Suprapubic skin (tissue), 4 donors: ENCODE data around the gene PMVK.

Source experiments
- EP300 ChIP-seq: sonication (generic); formaldehyde crosslinking; IDR thresholded peaks from one replicate; pipeline ENCODE4 v1.6.1; 2017; ENCODE audit warnings: antibody characterized with exemption
- POLR2A ChIP-seq, 2 donors: fragments of 450-650 bp; IDR thresholded peaks; one replicate each; pipeline ENCODE4 v1.6.1; 2017; ENCODE audit warnings: antibody characterized with exemption in 2 of 2, mild to moderate bottlenecking in 2 of 2, moderate library complexity in 2 of 2
- POLR2AphosphoS5 ChIP-seq, 3 donors: sonication (generic); formaldehyde crosslinking; IDR thresholded peaks; one replicate each; pipeline ENCODE4 v1.6.1; 2017; ENCODE audit warnings: antibody characterized with exemption in 3 of 3
- TF ChIP-seq, protein P1 (sequence below), 2 donors: fragments of 200-600 bp in 1 of 2; fragments of 450-650 bp in 1 of 2; sonication (generic) in 1 of 2; IDR thresholded peaks; one replicate each; pipeline ENCODE4 v1.5.1; 2016 to 2019; ENCODE audit warnings: antibody characterized with exemption in 2 of 2, mild to moderate bottlenecking in 1 of 2, moderate library complexity in 1 of 2

DNA sequence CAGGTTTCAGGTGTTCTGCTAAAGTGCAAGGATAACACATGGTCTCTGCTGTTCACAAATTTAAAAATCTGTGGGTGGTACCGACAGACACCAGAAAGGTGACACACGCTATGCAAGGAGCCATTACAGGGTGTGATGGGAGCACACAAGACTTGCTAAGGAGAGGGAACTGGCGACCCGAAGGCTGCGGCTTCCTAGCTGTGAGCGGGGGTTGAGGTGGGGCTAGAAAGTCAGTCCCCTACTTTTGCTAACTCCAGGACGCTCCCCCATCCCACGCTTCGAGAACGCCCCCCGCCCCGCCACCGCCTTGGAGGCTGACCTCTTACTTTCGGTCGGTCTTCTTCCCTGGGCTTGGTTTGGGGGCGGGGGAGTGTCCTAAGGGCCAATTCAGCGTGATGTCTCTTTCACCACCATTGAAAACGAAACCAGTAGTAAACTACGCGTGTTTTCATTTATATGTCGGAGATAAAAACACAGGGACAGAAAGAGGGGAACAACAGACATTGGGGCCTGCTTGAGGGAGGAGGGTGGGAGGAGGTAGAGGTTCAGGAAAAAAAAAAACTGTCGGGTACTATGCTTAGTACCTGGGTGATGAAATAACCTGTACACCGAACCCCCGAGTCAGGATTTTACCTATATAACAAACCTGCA, 39.0 kb upstream of the PMVK start:
- TF ChIP-seq, protein P1, sequence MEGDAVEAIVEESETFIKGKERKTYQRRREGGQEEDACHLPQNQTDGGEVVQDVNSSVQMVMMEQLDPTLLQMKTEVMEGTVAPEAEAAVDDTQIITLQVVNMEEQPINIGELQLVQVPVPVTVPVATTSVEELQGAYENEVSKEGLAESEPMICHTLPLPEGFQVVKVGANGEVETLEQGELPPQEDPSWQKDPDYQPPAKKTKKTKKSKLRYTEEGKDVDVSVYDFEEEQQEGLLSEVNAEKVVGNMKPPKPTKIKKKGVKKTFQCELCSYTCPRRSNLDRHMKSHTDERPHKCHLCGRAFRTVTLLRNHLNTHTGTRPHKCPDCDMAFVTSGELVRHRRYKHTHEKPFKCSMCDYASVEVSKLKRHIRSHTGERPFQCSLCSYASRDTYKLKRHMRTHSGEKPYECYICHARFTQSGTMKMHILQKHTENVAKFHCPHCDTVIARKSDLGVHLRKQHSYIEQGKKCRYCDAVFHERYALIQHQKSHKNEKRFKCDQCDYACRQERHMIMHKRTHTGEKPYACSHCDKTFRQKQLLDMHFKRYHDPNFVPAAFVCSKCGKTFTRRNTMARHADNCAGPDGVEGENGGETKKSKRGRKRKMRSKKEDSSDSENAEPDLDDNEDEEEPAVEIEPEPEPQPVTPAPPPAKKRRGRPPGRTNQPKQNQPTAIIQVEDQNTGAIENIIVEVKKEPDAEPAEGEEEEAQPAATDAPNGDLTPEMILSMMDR (IDR thresholded peaks at IDR 0.05) = no peak
- TF ChIP-seq POLR2A (IDR thresholded peaks at IDR 0.05) (no peak), EP300 (no peak), POLR2AphosphoS5 (IDR thresholded peaks at IDR 0.05) (no peak)
